WTC11 (cell line): ENCODE measurements around the gene OTOG.

Experiments used
- CBFB ChIP-seq: sonication (generic); formaldehyde crosslinking; IDR thresholded peaks from 2 replicates; pipeline ENCODE4 v1.8.1; 2022; ENCODE audit warnings: mild to moderate bottlenecking, low read depth, missing genetic modification reagents
- CREM ChIP-seq: sonication (generic); formaldehyde crosslinking; IDR thresholded peaks from 2 replicates; pipeline ENCODE4 v1.8.1; 2022; ENCODE audit warnings: mild to moderate bottlenecking, missing genetic modification reagents, moderate library complexity
- SMAD3 ChIP-seq: sonication (generic); formaldehyde crosslinking; IDR thresholded peaks from 2 replicates; pipeline ENCODE4 v1.8.0; 2022; ENCODE audit warnings: missing genetic modification reagents, mild to moderate bottlenecking, borderline replicate concordance
- TF ChIP-seq, protein P1 (sequence below): fragments of 200-600 bp; IDR thresholded peaks from 2 replicates; pipeline ENCODE4 v1.8.0; 2022; ENCODE audit warnings: antibody characterized with exemption
- TF ChIP-seq, protein P2 (sequence below): fragments of 250-450 bp; sonication (Bioruptor Pico); IDR thresholded peaks from 2 replicates; pipeline ENCODE4 v1.9.0; 2021; ENCODE audit warnings: mild to moderate bottlenecking, borderline replicate concordance
- TF ChIP-seq, protein P3 (sequence below): sonication (generic); formaldehyde crosslinking; IDR thresholded peaks from 2 replicates; pipeline ENCODE4 v1.8.0; 2022; ENCODE audit warnings: mild to moderate bottlenecking, missing genetic modification reagents

DNA sequence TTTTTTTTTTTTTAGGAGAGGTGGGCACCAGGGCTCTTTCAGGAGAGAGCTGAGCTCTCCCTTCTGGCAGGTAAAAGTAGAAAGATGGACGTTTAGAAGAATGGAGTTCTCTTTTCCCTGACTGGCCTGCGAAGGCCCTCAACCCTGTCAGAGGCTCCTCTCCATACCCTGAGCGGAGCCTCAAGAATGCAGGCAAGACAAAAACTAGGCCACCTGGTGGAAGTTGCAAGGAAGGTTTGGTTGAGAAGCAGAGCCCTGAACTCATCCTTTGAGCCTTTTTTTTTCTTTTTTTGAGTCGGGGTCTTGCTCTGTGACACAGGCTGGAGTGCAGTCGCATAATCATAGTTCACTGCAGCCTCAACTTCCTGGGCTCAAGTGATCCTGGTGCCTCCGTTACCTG, 1.4 kb downstream of the OTOG start:
- TF ChIP-seq, protein P1, sequence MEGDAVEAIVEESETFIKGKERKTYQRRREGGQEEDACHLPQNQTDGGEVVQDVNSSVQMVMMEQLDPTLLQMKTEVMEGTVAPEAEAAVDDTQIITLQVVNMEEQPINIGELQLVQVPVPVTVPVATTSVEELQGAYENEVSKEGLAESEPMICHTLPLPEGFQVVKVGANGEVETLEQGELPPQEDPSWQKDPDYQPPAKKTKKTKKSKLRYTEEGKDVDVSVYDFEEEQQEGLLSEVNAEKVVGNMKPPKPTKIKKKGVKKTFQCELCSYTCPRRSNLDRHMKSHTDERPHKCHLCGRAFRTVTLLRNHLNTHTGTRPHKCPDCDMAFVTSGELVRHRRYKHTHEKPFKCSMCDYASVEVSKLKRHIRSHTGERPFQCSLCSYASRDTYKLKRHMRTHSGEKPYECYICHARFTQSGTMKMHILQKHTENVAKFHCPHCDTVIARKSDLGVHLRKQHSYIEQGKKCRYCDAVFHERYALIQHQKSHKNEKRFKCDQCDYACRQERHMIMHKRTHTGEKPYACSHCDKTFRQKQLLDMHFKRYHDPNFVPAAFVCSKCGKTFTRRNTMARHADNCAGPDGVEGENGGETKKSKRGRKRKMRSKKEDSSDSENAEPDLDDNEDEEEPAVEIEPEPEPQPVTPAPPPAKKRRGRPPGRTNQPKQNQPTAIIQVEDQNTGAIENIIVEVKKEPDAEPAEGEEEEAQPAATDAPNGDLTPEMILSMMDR = no peak
- TF ChIP-seq, protein P2, sequence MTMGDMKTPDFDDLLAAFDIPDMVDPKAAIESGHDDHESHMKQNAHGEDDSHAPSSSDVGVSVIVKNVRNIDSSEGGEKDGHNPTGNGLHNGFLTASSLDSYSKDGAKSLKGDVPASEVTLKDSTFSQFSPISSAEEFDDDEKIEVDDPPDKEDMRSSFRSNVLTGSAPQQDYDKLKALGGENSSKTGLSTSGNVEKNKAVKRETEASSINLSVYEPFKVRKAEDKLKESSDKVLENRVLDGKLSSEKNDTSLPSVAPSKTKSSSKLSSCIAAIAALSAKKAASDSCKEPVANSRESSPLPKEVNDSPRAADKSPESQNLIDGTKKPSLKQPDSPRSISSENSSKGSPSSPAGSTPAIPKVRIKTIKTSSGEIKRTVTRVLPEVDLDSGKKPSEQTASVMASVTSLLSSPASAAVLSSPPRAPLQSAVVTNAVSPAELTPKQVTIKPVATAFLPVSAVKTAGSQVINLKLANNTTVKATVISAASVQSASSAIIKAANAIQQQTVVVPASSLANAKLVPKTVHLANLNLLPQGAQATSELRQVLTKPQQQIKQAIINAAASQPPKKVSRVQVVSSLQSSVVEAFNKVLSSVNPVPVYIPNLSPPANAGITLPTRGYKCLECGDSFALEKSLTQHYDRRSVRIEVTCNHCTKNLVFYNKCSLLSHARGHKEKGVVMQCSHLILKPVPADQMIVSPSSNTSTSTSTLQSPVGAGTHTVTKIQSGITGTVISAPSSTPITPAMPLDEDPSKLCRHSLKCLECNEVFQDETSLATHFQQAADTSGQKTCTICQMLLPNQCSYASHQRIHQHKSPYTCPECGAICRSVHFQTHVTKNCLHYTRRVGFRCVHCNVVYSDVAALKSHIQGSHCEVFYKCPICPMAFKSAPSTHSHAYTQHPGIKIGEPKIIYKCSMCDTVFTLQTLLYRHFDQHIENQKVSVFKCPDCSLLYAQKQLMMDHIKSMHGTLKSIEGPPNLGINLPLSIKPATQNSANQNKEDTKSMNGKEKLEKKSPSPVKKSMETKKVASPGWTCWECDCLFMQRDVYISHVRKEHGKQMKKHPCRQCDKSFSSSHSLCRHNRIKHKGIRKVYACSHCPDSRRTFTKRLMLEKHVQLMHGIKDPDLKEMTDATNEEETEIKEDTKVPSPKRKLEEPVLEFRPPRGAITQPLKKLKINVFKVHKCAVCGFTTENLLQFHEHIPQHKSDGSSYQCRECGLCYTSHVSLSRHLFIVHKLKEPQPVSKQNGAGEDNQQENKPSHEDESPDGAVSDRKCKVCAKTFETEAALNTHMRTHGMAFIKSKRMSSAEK = no peak
- no peak for TF ChIP-seq CBFB (CRISPR knock-in tag)
- TF ChIP-seq, protein P3, sequence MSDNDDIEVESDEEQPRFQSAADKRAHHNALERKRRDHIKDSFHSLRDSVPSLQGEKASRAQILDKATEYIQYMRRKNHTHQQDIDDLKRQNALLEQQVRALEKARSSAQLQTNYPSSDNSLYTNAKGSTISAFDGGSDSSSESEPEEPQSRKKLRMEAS (CRISPR knock-in tag) = no peak
- no peak for TF ChIP-seq SMAD3 (CRISPR knock-in tag)
- TF ChIP-seq CREM (CRISPR knock-in tag) = no peak
